ENCODE results near the gene WNT9B. TPM values are rescaled to one million over a fixed set of nuclear protein-coding genes. Genes with fewer than 3 reads are reported as not detected.

Gene WNT9B
- total RNA-seq, 1 experiment from 2014 or later, result not detected

DNA sequence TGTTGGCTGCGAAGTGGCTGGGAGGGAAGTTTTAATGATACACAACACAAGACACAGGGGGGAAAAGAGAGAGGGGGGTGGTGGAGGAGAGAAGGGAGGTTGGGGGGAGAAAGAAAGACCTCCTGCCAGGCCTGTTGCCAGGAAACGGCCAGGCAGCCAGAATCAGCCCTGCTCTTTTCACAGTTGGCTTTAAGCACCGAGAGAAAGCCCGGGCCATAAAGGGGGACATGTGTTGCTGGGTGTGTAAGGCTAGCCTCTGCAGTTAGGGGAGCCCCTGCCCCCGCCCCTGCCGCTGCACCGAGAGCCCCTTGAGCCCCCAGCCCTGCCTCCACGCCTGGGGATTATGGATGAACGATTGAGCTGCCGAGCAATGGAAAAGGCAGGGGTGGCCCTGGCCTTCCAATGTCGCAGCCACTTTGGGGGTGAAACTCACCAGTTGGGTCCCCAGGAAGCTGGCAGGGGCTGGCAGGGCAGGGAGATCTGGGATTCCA, 19.0 kb upstream of the WNT9B start:
- peaks cover 5% of the 10 kb centered on the region for H3K4me1 Mint-ChIP-seq (ENCODE audit: insufficient read depth, unreplicated experiment)
- POLR2A ChIA-PET, result no interaction called here
- no TSS peak for BruUV-seq (replicated peaks)
- no peaks in the 10 kb centered on the region for H3K27me3 Mint-ChIP-seq (ENCODE audit: insufficient read depth, unreplicated experiment)
- no peak overlapping the region for H3K4me3 Mint-ChIP-seq (ENCODE audit: unreplicated experiment)
- H3K9me3 Mint-ChIP-seq (ENCODE audit: unreplicated experiment), result no peaks in the 10 kb centered on the region
- intact Hi-C loops (cut with micrococcal nuclease), result no loop called here
- TF ChIP-seq, protein P1, sequence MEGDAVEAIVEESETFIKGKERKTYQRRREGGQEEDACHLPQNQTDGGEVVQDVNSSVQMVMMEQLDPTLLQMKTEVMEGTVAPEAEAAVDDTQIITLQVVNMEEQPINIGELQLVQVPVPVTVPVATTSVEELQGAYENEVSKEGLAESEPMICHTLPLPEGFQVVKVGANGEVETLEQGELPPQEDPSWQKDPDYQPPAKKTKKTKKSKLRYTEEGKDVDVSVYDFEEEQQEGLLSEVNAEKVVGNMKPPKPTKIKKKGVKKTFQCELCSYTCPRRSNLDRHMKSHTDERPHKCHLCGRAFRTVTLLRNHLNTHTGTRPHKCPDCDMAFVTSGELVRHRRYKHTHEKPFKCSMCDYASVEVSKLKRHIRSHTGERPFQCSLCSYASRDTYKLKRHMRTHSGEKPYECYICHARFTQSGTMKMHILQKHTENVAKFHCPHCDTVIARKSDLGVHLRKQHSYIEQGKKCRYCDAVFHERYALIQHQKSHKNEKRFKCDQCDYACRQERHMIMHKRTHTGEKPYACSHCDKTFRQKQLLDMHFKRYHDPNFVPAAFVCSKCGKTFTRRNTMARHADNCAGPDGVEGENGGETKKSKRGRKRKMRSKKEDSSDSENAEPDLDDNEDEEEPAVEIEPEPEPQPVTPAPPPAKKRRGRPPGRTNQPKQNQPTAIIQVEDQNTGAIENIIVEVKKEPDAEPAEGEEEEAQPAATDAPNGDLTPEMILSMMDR (IDR thresholded peaks at IDR 0.05; ENCODE audit: unreplicated experiment), result no peak
- DNase-seq (ENCODE audit: unreplicated experiment), result no peak
- no peak overlapping the region for H3K27ac Mint-ChIP-seq (ENCODE audit: low read depth, unreplicated experiment)
- CTCF ChIA-PET, result interaction anchor here (1.2 kb wide), 1 partner anchor 110 kb away, joined by 3 read pairs; no protein-coding TSS in a partner anchor
- H3K36me3 Mint-ChIP-seq (ENCODE audit: insufficient read depth, unreplicated experiment), result no peaks in the 10 kb centered on the region

- TF ChIP-seq, protein P1 (IDR thresholded peaks at IDR 0.05; ENCODE audit: unreplicated experiment), result no peak
- H3K9me3 Mint-ChIP-seq (ENCODE audit: unreplicated experiment), result no peaks in the 10 kb centered on the region
- H3K4me3 Mint-ChIP-seq (ENCODE audit: unreplicated experiment), result no peak overlapping the region
- no peaks in the 10 kb centered on the region for H3K36me3 Mint-ChIP-seq (ENCODE audit: insufficient read depth, unreplicated experiment)
- no peak for DNase-seq (ENCODE audit: unreplicated experiment)
- peaks cover 5% of the 10 kb centered on the region for H3K4me1 Mint-ChIP-seq (ENCODE audit: insufficient read depth, unreplicated experiment)
- intact Hi-C loops (cut with micrococcal nuclease), result no loop called here
- no peak overlapping the region for H3K27ac Mint-ChIP-seq (ENCODE audit: low read depth, unreplicated experiment)
- no peaks in the 10 kb centered on the region for H3K27me3 Mint-ChIP-seq (ENCODE audit: insufficient read depth, unreplicated experiment)
- POLR2A ChIA-PET, result no interaction called here
- no TSS peak for BruUV-seq (replicated peaks)
- CTCF ChIA-PET, result interaction anchor here (1.0 to 1.2 kb wide), 3 partner anchors 39 to 109 kb away, joined by 3 read pairs; no protein-coding TSS in a partner anchor
Measured at GRCh38 chr17:46832945-46833839, 18.2 kb upstream of the WNT9B start.

- Mint-ChIP-seq H3K9me3 (ENCODE audit: unreplicated experiment) (no peaks in the 10 kb centered on the region), H3K4me1 (ENCODE audit: insufficient read depth, unreplicated experiment) (peaks cover 5% of the 10 kb centered on the region), H3K27me3 (ENCODE audit: insufficient read depth, unreplicated experiment) (no peaks in the 10 kb centered on the region), H3K4me3 (ENCODE audit: unreplicated experiment) (no peak overlapping the region), H3K36me3 (ENCODE audit: insufficient read depth, unreplicated experiment) (no peaks in the 10 kb centered on the region), H3K27ac (ENCODE audit: low read depth, unreplicated experiment) (no peak overlapping the region)
- CTCF ChIA-PET, result interaction anchor here (0.6 to 1.2 kb wide), 5 partner anchors 38 to 106 kb away, joined by 3 to 6 read pairs (median 3); no protein-coding TSS in a partner anchor
- no TSS peak for BruUV-seq (replicated peaks)
- DNase-seq (ENCODE audit: unreplicated experiment), result no peak
- POLR2A ChIA-PET, result no interaction called here
- TF ChIP-seq, protein P1 (IDR thresholded peaks at IDR 0.05; ENCODE audit: unreplicated experiment), result no peak
- intact Hi-C loops (cut with micrococcal nuclease), result no loop called here
Measured at GRCh38 chr17:46833840-46834208, 17.6 kb upstream of the WNT9B start.

DNA sequence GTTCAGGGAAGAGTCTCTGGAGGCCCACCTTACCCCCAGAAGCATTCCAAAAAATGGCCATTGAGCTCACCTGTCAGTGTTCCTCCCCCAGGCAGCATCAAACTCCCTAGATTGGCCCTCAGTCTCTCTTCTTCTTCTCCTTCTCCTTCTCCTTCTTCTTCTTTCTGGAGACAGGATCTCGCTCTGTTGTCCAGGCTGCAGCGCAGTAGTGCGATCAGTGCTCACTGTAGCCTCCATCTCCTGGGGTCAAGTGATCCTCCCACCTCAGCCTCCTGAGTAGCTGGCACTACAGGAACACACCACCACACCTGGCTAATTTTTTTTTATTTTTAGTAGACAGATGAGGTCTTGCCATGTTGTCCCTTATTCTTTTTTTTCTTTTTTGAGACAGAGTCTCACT, 16.5 kb upstream of the WNT9B start:
- no TSS peak for BruUV-seq (replicated peaks)
- ChIA-PET CTCF (interaction anchor here (0.7 to 2.2 kb wide), 13 partner anchors 11 to 114 kb away, joined by 3 to 8 read pairs (median 6); no protein-coding TSS in a partner anchor), POLR2A (no interaction called here)
- Mint-ChIP-seq H3K9me3 (ENCODE audit: unreplicated experiment) (peaks cover 4% of the 10 kb centered on the region), H3K4me3 (ENCODE audit: unreplicated experiment) (no peak overlapping the region), H3K27ac (ENCODE audit: low read depth, unreplicated experiment) (no peak overlapping the region), H3K36me3 (ENCODE audit: insufficient read depth, unreplicated experiment) (no peaks in the 10 kb centered on the region), H3K27me3 (ENCODE audit: insufficient read depth, unreplicated experiment) (no peaks in the 10 kb centered on the region), H3K4me1 (ENCODE audit: insufficient read depth, unreplicated experiment) (peaks cover 5% of the 10 kb centered on the region)
- intact Hi-C loops (cut with micrococcal nuclease), result no loop called here
- DNase-seq (ENCODE audit: unreplicated experiment), result no peak
- TF ChIP-seq, protein P1 (IDR thresholded peaks at IDR 0.05; ENCODE audit: unreplicated experiment), result no peak
